Measurements from ENCODE around the gene SUGCT.
A peak's percentile ranks its signal among the peaks of the same experiment; 100 is the strongest.

Gene SUGCT

DNA sequence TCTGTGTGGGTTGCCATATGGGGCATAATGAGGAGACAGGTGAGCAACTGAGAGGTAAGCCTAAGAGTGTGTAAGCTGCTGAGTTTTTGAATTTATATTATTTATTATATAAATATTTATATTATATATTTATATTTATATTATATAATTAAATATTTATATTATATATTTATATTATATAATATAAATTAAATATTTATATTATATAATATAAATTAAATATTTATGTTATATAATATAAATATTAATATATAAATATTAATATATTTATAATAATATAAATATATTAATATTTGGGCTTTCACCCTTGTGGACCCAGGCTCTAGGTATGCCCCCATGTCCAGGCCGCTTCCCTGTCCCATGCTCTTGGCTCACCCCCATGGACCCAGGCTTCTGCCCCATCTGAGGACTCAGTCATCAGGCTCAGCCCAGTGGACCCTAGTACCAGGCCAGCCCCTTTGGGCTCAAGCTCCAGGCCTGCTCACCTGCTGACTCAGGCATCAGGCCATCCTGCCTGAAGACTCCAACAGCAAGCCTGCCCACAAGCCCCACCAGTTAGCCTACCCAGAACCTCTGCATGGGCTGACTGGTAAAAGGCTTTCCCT is 755.4 kb downstream of the SUGCT start:
- Histone ChIP-seq H3K4me3 (no peak overlapping the region), H3K27ac (no peak overlapping the region)
- TF ChIP-seq, protein P1, sequence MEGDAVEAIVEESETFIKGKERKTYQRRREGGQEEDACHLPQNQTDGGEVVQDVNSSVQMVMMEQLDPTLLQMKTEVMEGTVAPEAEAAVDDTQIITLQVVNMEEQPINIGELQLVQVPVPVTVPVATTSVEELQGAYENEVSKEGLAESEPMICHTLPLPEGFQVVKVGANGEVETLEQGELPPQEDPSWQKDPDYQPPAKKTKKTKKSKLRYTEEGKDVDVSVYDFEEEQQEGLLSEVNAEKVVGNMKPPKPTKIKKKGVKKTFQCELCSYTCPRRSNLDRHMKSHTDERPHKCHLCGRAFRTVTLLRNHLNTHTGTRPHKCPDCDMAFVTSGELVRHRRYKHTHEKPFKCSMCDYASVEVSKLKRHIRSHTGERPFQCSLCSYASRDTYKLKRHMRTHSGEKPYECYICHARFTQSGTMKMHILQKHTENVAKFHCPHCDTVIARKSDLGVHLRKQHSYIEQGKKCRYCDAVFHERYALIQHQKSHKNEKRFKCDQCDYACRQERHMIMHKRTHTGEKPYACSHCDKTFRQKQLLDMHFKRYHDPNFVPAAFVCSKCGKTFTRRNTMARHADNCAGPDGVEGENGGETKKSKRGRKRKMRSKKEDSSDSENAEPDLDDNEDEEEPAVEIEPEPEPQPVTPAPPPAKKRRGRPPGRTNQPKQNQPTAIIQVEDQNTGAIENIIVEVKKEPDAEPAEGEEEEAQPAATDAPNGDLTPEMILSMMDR (IDR thresholded peaks at IDR 0.05), result no peak
- DNase-seq (ENCODE audit: low spot score), result no peak

DNA sequence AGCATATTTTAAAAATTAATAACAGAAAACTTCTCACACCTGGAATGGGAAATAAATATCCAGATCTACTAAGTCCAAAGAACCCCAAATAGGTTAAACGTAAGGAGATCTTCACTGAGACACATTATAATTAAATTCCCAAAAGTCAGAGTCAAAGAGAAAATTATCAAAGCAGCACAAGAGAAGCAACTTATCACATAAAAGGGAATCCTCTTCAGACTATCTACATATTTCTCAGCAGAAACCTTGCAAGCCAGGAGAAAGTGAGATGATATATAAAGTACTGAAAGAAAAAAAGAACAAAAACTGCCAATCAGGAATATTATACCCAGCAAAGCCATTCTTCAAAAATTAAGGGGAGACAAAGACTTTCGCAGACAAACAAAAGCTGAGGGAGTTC is 756.4 kb downstream of the SUGCT start:
- H3K27ac ChIP-seq, result no peak overlapping the region
- TF ChIP-seq, protein P1 (IDR thresholded peaks at IDR 0.05), result no peak
- H3K4me3 ChIP-seq, result no peak overlapping the region
- no peak for DNase-seq (ENCODE audit: low spot score)

DNA sequence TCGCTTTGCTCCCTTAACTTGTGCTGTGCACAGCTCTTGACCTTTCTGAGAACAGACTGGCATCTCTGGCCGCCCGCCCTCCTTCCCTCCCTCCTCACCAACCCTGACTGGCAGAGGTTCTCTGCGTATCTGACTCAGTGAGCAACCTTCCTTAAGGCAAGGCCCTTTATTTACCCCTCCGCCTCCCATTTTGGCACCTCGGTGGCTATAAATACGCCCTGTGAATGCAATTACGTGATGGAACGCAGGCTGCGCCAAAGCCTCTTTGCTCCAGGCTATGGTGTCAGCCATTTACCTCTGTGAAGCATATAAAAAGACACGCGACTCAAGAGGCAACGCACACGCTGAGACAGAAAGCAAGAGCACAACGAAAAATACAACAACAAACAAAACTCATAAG is 764.3 kb downstream of the SUGCT start:
- no peak for DNase-seq (ENCODE audit: low spot score)
- TF ChIP-seq, protein P1 (IDR thresholded peaks at IDR 0.05), result no peak
- H3K27ac ChIP-seq, result no peak overlapping the region
- H3K4me3 ChIP-seq, result no peak overlapping the region

DNA sequence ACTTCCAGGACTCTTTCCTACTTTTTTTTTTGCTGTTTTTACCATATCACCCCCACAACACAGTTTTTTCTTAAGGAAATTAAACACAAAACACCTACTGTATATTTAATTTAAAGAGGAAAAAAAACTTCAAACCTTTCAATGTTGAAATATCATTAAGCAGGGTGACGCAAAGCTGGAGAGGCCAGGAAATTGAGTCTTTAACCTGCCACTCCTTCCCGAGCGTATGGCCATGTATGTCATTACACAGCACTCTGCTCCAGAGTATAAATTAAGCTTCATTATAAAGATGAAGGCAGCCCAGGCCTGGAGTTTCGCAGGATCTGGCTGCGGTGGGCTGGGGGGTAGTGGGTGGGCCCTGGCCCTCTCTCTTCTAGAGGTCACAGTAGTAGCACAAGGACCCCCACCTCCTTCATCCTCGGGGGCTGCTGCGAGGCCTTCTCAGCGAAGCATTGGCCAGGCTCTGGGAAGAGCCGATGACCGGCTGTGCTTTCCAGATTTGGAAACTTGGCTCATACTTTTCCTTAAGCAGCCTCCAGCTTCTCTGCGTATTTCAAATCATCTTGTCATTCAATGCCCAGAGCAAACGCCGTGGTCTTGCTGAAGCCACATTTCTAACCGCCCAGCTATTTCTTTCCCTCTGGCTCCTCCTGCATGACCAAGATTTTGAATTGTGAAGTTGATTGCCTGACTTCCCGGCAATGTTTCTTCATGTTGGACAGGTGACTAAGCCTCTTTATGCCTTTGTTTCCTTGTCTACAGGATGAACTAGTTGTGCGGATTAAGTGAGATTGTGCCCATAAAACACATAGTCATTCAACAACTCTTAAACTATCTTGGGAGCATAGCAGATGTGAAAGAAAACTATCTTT is 765.1 kb downstream of the SUGCT start:
- no peak for DNase-seq (ENCODE audit: low spot score)
- H3K27ac ChIP-seq, result peak overlapping the region; percentile 36 to 79
- TF ChIP-seq, protein P1 (IDR thresholded peaks at IDR 0.05), result no peak
- H3K4me3 ChIP-seq, result peak overlapping the region; percentile 50

DNA sequence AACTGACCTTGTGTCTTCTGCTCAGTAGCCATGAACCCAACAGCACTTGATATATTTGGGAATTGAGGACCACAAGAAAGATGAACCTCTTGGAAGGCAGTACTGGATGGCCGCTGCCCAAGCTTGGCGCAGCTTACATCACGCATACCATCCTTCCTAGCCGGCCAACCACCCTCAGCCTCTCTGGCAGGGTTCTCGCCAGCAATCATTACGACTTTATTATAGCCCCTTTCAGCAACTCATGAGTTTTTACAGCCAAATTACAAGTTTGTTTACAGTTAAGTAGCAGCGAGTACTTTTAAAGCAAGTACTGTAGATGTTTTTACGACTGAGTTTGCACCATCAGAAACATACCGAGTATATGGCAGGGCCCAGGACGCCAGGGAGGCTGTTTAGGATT is 769.1 kb downstream of the SUGCT start:
- TF ChIP-seq, protein P1 (IDR thresholded peaks at IDR 0.05), result no peak
- H3K27ac ChIP-seq, result no peak overlapping the region
- no peak overlapping the region for H3K4me3 ChIP-seq
- DNase-seq (ENCODE audit: low spot score), result no peak

DNA sequence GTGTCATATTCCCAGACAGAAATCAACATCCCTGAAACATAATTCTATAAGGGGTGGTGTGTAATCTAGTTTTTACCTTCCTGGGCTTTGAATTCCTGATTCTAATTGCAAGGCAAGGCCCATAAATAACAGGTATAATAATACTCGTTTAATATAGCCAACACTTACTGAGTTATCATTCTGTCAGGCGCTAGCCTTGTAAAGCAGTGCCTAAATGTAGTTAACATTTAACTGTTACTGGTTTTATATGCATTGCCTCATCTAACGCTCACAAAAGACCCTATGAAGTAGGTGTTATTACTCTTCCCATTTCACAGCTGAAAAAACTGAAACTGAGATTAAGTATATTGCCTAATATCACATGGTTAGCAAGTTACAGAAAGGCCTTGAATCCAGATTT is 772.5 kb downstream of the SUGCT start:
- TF ChIP-seq, protein P1 (IDR thresholded peaks at IDR 0.05), result no peak
- H3K4me3 ChIP-seq, result no peak overlapping the region
- no peak overlapping the region for H3K27ac ChIP-seq
- no peak for DNase-seq (ENCODE audit: low spot score)

Data from coronary artery (tissue), 2 donors.